ENCODE data around the gene GINS2. TPM values are rescaled to one million over a fixed set of nuclear protein-coding genes. Genes with fewer than 3 reads are reported as not detected.

Gene GINS2
- polyA plus RNA-seq, 1 experiment: 5.1 TPM

DNA sequence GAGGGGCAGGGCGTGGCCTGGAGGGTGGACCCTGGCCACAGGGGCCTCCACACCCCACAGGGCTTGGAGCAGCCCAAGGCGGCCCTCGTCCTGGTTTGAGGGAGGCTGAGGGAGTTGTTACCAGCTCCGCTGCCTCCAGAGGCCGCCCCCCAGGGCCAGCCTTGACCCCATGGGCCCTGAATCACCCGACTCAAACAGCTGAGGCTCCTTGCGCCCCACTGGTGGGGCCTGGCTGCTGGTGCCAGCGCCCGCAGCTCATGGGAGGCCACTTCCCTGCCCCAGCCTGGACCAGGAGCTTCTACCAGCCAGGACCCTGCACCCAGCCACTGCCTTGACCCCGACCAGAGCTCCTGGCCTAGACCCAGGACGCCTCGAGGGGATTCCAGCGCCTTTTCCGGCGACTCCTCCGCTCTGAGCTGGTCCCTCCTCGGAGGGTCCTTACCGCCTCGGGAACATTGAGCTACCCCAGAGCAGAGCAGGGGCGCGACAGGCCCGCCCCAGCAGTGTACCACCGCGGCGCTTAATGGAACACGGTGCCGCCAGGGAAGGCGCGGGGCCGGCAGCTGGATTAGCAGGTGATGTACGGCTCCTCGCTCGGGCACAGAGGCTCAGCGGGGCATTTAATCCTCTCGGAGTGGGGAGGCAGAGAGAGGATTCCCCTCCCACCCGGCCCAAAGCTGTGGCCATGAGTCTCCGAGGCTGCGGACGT, 38.5 kb downstream of the GINS2 start:
- no peak for DNase-seq (ENCODE audit: low read depth, low spot score)
- H3K9me3 ChIP-seq (ENCODE audit: control insufficient read depth, insufficient read depth, low read length): no peaks in the 10 kb centered on the region
- TF ChIP-seq, protein P1, sequence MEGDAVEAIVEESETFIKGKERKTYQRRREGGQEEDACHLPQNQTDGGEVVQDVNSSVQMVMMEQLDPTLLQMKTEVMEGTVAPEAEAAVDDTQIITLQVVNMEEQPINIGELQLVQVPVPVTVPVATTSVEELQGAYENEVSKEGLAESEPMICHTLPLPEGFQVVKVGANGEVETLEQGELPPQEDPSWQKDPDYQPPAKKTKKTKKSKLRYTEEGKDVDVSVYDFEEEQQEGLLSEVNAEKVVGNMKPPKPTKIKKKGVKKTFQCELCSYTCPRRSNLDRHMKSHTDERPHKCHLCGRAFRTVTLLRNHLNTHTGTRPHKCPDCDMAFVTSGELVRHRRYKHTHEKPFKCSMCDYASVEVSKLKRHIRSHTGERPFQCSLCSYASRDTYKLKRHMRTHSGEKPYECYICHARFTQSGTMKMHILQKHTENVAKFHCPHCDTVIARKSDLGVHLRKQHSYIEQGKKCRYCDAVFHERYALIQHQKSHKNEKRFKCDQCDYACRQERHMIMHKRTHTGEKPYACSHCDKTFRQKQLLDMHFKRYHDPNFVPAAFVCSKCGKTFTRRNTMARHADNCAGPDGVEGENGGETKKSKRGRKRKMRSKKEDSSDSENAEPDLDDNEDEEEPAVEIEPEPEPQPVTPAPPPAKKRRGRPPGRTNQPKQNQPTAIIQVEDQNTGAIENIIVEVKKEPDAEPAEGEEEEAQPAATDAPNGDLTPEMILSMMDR (IDR thresholded peaks at IDR 0.05; ENCODE audit: low read depth, low read length): no peak
- ChIA-PET POLR2A (no interaction called here), CTCF (interaction anchor here (0.6 to 2.7 kb wide), 3 partner anchors 9 to 405 kb away, joined by 3 to 8 read pairs (median 3); no protein-coding TSS in a partner anchor)
- no peak overlapping the region for H3K27ac ChIP-seq (ENCODE audit: low read depth, low read length)
- no peak overlapping the region for H3K4me3 ChIP-seq (ENCODE audit: low read depth, low read length)
- H3K27me3 ChIP-seq (ENCODE audit: control insufficient read depth, insufficient read depth, low read length): no peaks in the 10 kb centered on the region

DNA sequence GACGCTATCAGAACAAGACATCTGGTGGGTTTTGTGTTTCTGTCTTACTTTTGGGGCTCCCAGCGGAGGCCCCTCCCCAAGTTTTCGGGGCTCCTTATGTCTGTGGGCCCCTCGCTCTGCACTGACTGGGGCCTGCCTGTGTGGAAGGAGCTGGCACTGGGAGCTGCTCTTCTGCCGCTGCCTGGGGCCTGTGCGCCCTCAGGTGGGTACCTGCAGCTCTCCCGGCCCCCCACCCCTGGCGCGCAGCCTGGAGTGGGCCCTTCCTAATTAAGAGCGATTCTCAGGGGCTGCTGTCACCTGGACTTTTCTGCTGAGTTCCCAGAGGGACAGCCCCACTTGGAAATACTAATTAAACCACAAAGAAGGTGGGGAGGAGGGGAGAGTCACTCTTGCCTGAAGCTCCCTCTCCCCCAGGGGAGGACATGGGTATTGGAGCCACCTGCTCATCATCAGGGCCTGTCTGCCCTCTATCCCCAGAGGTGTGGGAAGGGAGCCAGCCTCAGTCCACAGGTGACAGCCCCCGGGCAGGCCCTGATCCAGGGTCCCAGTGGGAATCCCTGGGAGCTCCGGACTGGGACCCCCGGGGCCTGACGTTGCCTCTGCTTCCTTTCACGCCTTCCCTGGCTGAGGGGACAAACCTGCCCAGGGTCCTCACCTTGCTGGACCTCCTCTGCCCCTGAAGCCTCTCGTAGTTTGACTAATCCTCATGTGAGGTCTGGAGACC, 39.2 kb downstream of the GINS2 start:
- ChIA-PET POLR2A (no interaction called here), CTCF (interaction anchor here (2.7 kb wide), 1 partner anchor 10 kb away, joined by 8 read pairs; no protein-coding TSS in a partner anchor)
- no peak overlapping the region for H3K27ac ChIP-seq (ENCODE audit: low read depth, low read length)

DNA sequence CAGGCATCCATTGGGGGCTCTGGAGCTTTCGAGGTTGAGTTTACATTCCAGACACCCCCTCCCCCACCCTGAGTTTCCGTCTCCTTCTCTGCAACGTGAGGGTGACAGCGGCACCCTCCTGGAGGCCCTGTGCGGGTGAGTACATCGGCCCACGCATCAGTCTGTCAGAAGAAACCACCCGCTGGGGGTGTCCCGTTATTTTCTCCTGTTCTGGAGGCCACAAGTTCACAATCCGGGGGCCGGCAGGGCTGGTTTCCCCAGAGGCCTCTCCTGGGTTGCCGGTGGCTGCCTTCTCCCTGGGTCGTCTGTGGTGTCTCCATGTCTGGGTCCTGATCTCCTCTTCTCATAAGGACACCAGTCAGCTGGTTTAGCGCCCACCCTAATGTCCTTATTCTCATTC, 39.9 kb downstream of the GINS2 start:
- CTCF ChIA-PET: interaction anchor here (2.7 kb wide), 1 partner anchor 10 kb away, joined by 8 read pairs; no protein-coding TSS in a partner anchor
- POLR2A ChIA-PET: no interaction called here
- DNase-seq (ENCODE audit: low read depth, low spot score): no peak
- H3K4me3 ChIP-seq (ENCODE audit: low read depth, low read length): no peak overlapping the region
- H3K27me3 ChIP-seq (ENCODE audit: control insufficient read depth, insufficient read depth, low read length): no peaks in the 10 kb centered on the region
- no peaks in the 10 kb centered on the region for H3K9me3 ChIP-seq (ENCODE audit: control insufficient read depth, insufficient read depth, low read length)
- H3K27ac ChIP-seq (ENCODE audit: low read depth, low read length): no peak overlapping the region
- TF ChIP-seq, protein P1 (IDR thresholded peaks at IDR 0.05; ENCODE audit: low read depth, low read length): no peak

More for the DNA sequence above, 39.2 kb downstream of the GINS2 start:
- Histone ChIP-seq H3K4me3 (ENCODE audit: low read depth, low read length) (no peak overlapping the region), H3K27me3 (ENCODE audit: control insufficient read depth, insufficient read depth, low read length) (no peaks in the 10 kb centered on the region), H3K9me3 (ENCODE audit: control insufficient read depth, insufficient read depth, low read length) (no peaks in the 10 kb centered on the region)
- TF ChIP-seq, protein P1 (IDR thresholded peaks at IDR 0.05; ENCODE audit: low read depth, low read length): no peak
- no peak for DNase-seq (ENCODE audit: low read depth, low spot score)

DNA sequence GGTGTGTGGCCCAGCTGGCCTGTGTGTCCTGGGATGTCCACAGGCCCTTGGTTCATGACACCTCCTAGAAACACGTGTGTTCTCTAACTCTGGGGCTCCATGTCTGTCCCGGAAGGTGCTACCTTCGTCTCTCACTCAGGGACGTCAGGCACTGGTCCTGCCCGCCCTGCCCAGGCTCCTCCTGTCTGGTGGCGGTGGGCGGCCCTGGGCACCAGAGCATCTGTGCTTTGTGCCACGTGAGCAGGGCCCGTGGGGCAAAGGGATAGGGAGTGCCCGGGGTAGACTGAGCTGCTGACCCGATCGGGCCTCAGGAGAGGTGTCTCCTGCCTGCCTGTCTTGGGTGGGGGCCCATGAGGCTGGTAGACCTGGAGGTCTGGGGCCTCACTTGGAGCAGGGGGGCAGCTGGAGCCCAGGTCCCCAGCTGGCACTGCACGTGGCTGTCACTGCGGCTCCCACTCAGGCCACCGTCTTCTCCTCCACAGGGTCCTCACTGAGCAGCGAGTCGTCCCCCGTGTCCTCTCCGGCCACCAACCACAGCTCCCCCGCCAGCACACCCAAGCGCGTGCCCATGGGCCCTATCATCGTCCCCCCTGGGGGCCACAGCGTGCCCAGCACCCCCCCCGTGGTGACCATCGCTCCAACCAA, 40.6 kb downstream of the GINS2 start:
- Histone ChIP-seq H3K9me3 (ENCODE audit: control insufficient read depth, insufficient read depth, low read length) (no peaks in the 10 kb centered on the region), H3K27me3 (ENCODE audit: control insufficient read depth, insufficient read depth, low read length) (no peaks in the 10 kb centered on the region), H3K27ac (ENCODE audit: low read depth, low read length) (no peak overlapping the region), H3K4me3 (ENCODE audit: low read depth, low read length) (no peak overlapping the region)
- no peak for DNase-seq (ENCODE audit: low read depth, low spot score)
- POLR2A ChIA-PET: no interaction called here
- TF ChIP-seq, protein P1 (IDR thresholded peaks at IDR 0.05; ENCODE audit: low read depth, low read length): no peak
- CTCF ChIA-PET: interaction anchor here (2.7 kb wide), 1 partner anchor 11 kb away, joined by 8 read pairs; no protein-coding TSS in a partner anchor
